Neuronal stem cell (in vitro differentiated cells): ENCODE measurements around the gene MAPKAPK3.
"Not testable (repeated sequence)": the region's sequence is repeated elsewhere in the genome, so short reads cannot be mapped to it uniquely, and the experiment has no call there.

Source experiments
- DNase-seq: peaks from one replicate; pipeline ENCODE4 v3.0.0-alpha.2; 2013; ENCODE audit warnings: low spot score
- H2AFZ ChIP-seq: one replicate; pipeline ENCODE4 v1.6.1; 2013; ENCODE audit warnings: mild to moderate bottlenecking, low read length, inconsistent platforms
- H2AK5ac ChIP-seq: 2 replicates; pipeline ENCODE4 v1.6.1; 2013; ENCODE audit warnings: low read depth, mild to moderate bottlenecking, inconsistent platforms, low read length, moderate library complexity, mixed read lengths
- H2BK120ac ChIP-seq: 2 replicates; pipeline ENCODE4 v1.6.1; 2013; ENCODE audit warnings: low read depth, mild to moderate bottlenecking, inconsistent platforms, low read length, moderate library complexity, mixed read lengths
- H2BK12ac ChIP-seq: one replicate; pipeline ENCODE4 v1.6.1; 2013; ENCODE audit warnings: low read length, inconsistent platforms
- H2BK15ac ChIP-seq: 2 replicates; pipeline ENCODE4 v1.6.1; 2013; ENCODE audit warnings: mild to moderate bottlenecking, low read length, inconsistent platforms, mixed read lengths
- H2BK5ac ChIP-seq: one replicate; pipeline ENCODE4 v1.6.1; 2013; ENCODE audit warnings: inconsistent platforms, mild to moderate bottlenecking, low read length, moderate library complexity
- H3K14ac ChIP-seq: one replicate; pipeline ENCODE4 v1.6.1; 2013; ENCODE audit warnings: low read length, inconsistent platforms
- H3K18ac ChIP-seq: 2 replicates; pipeline ENCODE4 v1.6.1; 2013; ENCODE audit warnings: low read length, inconsistent platforms
- H3K23ac ChIP-seq: 2 replicates; pipeline ENCODE4 v1.6.1; 2013; ENCODE audit warnings: low read depth, mild to moderate bottlenecking, mixed read lengths, low read length, inconsistent platforms; ENCODE audit not compliant: poor library complexity
- H3K27ac ChIP-seq: replicated peaks from 3 replicates; pipeline ENCODE4 v1.5.1; 2013; ENCODE audit warnings: low read length, inconsistent platforms
- H3K27me3 ChIP-seq, 3 experiments: 2 replicates each; pipeline ENCODE4 v1.6.1; 2013; ENCODE audit warnings: low read length in 3 of 3, mild to moderate bottlenecking in 2 of 3, inconsistent platforms in 1 of 3, low read depth in 1 of 3, mixed read lengths in 1 of 3, moderate library complexity in 1 of 3; ENCODE audit not compliant: control insufficient read depth in 3 of 3, insufficient read depth in 3 of 3
- H3K36me3 ChIP-seq, 2 donors: replicated peaks in 1 of 2; 2 replicates each; pipeline ENCODE4 v1.6.1; 2013; ENCODE audit warnings: low read length in 2 of 2; ENCODE audit not compliant: control insufficient read depth in 2 of 2, insufficient read depth in 2 of 2
- H3K4ac ChIP-seq: 2 replicates; pipeline ENCODE4 v1.6.1; 2013; ENCODE audit warnings: inconsistent platforms, mild to moderate bottlenecking, low read length, moderate library complexity
- H3K4me1 ChIP-seq, 2 donors: 1 replicate in 1 of 2; 2 replicates in 1 of 2; pipeline ENCODE4 v1.6.1; 2013; ENCODE audit warnings: low read length in 2 of 2, low read depth in 1 of 2; ENCODE audit not compliant: control insufficient read depth in 2 of 2, insufficient read depth in 1 of 2
- H3K4me2 ChIP-seq: one replicate; pipeline ENCODE4 v1.6.1; 2013; ENCODE audit warnings: mild to moderate bottlenecking, low read length, inconsistent platforms; ENCODE audit not compliant: insufficient read depth, poor library complexity, severe bottlenecking
- H3K4me3 ChIP-seq, 2 donors: 2 replicates each; pipeline ENCODE4 v1.5.1; 2013; ENCODE audit warnings: low read length in 2 of 2, mild to moderate bottlenecking in 2 of 2, inconsistent platforms in 1 of 2, moderate library complexity in 1 of 2
- H3K79me1 ChIP-seq: one replicate; pipeline ENCODE4 v1.6.1; 2013; ENCODE audit warnings: low read depth, mild to moderate bottlenecking, inconsistent platforms, low read length, moderate library complexity
- H3K9ac ChIP-seq: one replicate; pipeline ENCODE4 v1.6.1; 2013; ENCODE audit warnings: mild to moderate bottlenecking, low read depth, low read length, inconsistent platforms; ENCODE audit not compliant: poor library complexity
- H3K9me3 ChIP-seq, 2 donors: replicated peaks in 1 of 2; 2 replicates each; pipeline versions ENCODE3 to v1.6.1; 2013; ENCODE audit warnings: low read length in 2 of 2, mild to moderate bottlenecking in 2 of 2, inconsistent platforms in 1 of 2, low read depth in 1 of 2, mixed read lengths in 1 of 2, moderate library complexity in 1 of 2; ENCODE audit not compliant: control insufficient read depth in 2 of 2, insufficient read depth in 1 of 2
- H4K8ac ChIP-seq: one replicate; pipeline ENCODE4 v1.6.1; 2013; ENCODE audit warnings: low read depth, mild to moderate bottlenecking, inconsistent platforms, low read length, moderate library complexity
- H4K91ac ChIP-seq: one replicate; pipeline ENCODE4 v1.6.1; 2013; ENCODE audit warnings: low read length, low read depth, mild to moderate bottlenecking, inconsistent platforms; ENCODE audit not compliant: poor library complexity
- WGBS, 2 donors: extraction: QIAGEN DNeasy Blood & Tissue Kit; methylation state at CpG; one replicate each; pipeline ENCODE4 v1.1.7; 2013; ENCODE audit warnings: missing lambda C conversion rate in 2 of 2, mixed read lengths in 1 of 2; ENCODE audit not compliant: insufficient read length in 2 of 2, insufficient replicate concordance in 1 of 2; ENCODE audit errors: extremely low coverage in 2 of 2; 5-methylcytosine and 5-hydroxymethylcytosine counted together

Gene MAPKAPK3

DNA sequence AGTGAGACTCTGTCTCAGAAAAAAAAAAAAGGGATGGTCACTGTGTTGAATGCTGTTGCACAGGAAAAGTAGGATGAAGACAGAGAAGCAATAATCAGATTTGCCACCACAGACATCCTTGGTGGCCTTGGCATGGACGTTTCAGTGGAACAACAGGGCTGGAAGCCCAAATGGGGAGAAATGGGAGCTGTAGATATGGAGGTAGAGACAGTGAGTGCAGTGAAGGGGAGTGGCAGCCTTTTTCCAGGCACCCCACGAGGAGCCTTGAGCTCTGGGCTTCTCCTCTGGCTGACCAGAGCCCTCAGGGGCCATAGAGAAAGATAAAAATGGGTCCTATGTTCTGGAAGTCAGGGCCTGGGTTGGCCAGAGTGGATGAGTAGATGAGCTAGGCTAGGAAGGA, 45.5 kb downstream of the MAPKAPK3 start:
- Histone ChIP-seq H3K36me3 (no peaks in the 10 kb centered on the region), H3K14ac (no peak overlapping the region), H2BK5ac (no peak overlapping the region), H3K9ac (no peak overlapping the region), H3K79me1 (no peaks in the 10 kb centered on the region), H2BK12ac (no peak overlapping the region), H3K4me3 (no peak overlapping the region), H2BK120ac (no peak overlapping the region), H3K27me3 (peaks cover 0 to 14% (median 0%) of the 10 kb centered on the region in 3 experiments), H2AFZ (no peak overlapping the region), H3K23ac (no peak overlapping the region), H4K91ac (no peak overlapping the region), H3K4me2 (no peak overlapping the region), H3K18ac (no peak overlapping the region), H3K27ac (no peak overlapping the region), H3K9me3 (no peaks in the 10 kb centered on the region), H2AK5ac (no peak overlapping the region), H4K8ac (no peak overlapping the region), H3K4me1 (peaks cover 0 to 2% of the 10 kb centered on the region in 2 donors), H2BK15ac (no peak overlapping the region), H3K4ac (no peak overlapping the region)
- no CpG with 5 or more reads among the region's 2 CpGs for WGBS, 2 donors
- no peak for DNase-seq

DNA sequence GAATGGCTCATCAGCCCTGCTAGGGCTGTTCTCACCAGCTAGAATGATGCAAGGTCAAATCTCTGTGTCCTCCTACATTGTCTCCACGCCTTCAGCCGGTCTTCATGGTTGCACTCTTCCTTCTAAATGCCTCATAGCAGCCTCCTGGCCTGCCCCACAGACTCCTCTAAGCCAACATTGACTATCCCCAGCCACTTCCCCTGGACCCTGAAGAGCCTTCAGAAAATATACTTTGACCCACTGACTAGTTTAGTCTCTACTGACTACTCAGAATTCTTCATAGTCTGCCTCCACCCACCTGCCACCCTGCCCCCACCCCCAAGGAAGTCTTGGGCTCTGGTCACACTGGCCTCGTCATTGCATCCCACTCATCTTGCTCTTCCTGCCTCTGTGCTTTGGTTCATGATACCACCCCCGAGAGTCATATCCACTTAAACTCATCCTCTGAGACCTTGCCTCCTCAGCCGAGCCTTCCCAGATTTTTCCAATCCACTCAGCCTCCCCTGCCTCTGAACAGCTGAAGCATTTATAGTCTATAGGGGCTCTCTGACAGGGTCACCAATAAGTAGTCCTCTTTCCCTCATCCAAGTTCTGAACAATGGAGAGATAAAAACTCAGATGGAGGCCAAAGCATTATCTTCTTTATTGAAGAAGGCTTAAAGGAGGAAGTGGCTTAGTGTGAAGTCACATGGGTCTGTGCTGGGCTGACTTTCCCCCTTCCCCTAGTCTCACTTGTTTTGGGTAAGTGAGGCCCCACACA, 48.3 kb downstream of the MAPKAPK3 start:
- H4K8ac ChIP-seq: no peak overlapping the region
- H3K4me1 ChIP-seq: no peaks in the 10 kb centered on the region
- H3K9ac ChIP-seq: no peak overlapping the region
- H4K91ac ChIP-seq: no peak overlapping the region
- no peak overlapping the region for H2BK12ac ChIP-seq
- no peak overlapping the region for H3K4me2 ChIP-seq
- H3K36me3 ChIP-seq: no peaks in the 10 kb centered on the region
- H2BK5ac ChIP-seq: no peak overlapping the region
- no peak overlapping the region for H3K4ac ChIP-seq
- H3K9me3 ChIP-seq: no peaks in the 10 kb centered on the region
- no peak overlapping the region for H3K18ac ChIP-seq
- H3K79me1 ChIP-seq: no peaks in the 10 kb centered on the region
- H3K14ac ChIP-seq: no peak overlapping the region
- no peak overlapping the region for H3K27ac ChIP-seq
- H3K23ac ChIP-seq: no peak overlapping the region
- H2BK15ac ChIP-seq: no peak overlapping the region
- H3K27me3 ChIP-seq: peaks cover 0 to 23% (median 0%) of the 10 kb centered on the region in 3 experiments
- H2AK5ac ChIP-seq: no peak overlapping the region
- H3K4me3 ChIP-seq: no peak overlapping the region
- H2AFZ ChIP-seq: no peak overlapping the region
- no peak for DNase-seq
- WGBS, 2 donors: no CpG with 5 or more reads among the region's 5 CpGs
- H2BK120ac ChIP-seq: no peak overlapping the region

DNA sequence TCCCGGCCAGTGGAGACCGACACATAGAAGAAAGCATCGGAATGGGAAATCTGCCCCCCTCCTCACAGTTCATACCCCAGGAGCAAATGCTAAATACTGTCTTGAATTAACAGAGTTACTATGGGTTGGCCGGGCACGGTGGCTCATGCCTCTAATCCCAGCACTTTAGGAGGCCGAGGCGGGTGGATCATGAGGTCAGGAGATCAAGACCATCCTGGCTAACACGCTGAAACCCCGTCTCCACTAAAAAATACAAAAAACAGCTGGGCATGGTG, 48.8 kb downstream of the MAPKAPK3 start:
- no CpG with 5 or more reads among the region's 9 CpGs for WGBS, 2 donors
- not testable (repeated sequence) for H3K4me1 ChIP-seq, H3K4ac ChIP-seq, H2AFZ ChIP-seq, H3K9me3 ChIP-seq, H3K4me2 ChIP-seq, H3K9ac ChIP-seq, H4K8ac ChIP-seq, H3K27ac ChIP-seq, H3K14ac ChIP-seq, H3K18ac ChIP-seq, H4K91ac ChIP-seq, H3K79me1 ChIP-seq, DNase-seq, H3K23ac ChIP-seq, H3K36me3 ChIP-seq, H2BK12ac ChIP-seq, H2BK120ac ChIP-seq, H2BK15ac ChIP-seq, H2AK5ac ChIP-seq, H3K4me3 ChIP-seq, H2BK5ac ChIP-seq
- peaks cover 0 to 27% (median 0%) of the 10 kb centered on the region in 3 experiments for H3K27me3 ChIP-seq

DNA sequence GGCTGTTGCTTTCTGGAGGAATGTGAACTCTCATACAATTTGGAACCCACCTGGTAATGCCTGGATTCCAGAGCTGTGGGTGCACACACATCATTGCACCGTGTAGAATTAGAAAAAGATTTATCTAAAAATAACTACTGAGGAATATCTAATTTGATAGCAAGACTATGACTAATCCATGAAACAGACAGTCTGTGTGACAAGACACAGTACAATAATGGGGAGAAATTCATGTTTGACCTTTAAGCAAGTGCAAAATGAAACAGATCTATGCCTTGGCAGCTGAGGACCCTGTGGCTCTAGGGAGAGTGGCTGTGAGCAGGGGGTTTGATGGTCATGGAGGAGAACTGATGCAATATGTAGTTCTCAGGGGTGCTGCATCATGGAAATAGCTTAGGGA, 49.9 kb downstream of the MAPKAPK3 start:
- WGBS, 2 donors: no CpG with 5 or more reads among the region's 1 CpG
- H3K4me1 ChIP-seq: no peaks in the 10 kb centered on the region

More for the DNA sequence above, 49.9 kb downstream of the MAPKAPK3 start:
- Histone ChIP-seq H2AFZ (no peak overlapping the region), H3K4me3 (no peak overlapping the region), H2BK120ac (no peak overlapping the region), H2BK12ac (no peak overlapping the region), H3K23ac (no peak overlapping the region), H2AK5ac (no peak overlapping the region), H3K18ac (no peak overlapping the region), H3K27me3 (peaks cover 0 to 36% (median 0%) of the 10 kb centered on the region in 3 experiments), H3K9ac (no peak overlapping the region), H4K91ac (no peak overlapping the region), H3K4ac (no peak overlapping the region), H3K14ac (no peak overlapping the region), H3K36me3 (no peaks in the 10 kb centered on the region), H2BK5ac (no peak overlapping the region), H3K4me2 (no peak overlapping the region), H3K27ac (no peak overlapping the region), H4K8ac (no peak overlapping the region), H3K9me3 (no peaks in the 10 kb centered on the region), H3K79me1 (no peaks in the 10 kb centered on the region), H2BK15ac (no peak overlapping the region)
- DNase-seq: no peak
